ENCODE measurements around the gene RARS1. TPM values are rescaled to one million over a fixed set of nuclear protein-coding genes. Genes with fewer than 3 reads are reported as not detected.
"Not testable (repeated sequence)": the region's sequence is repeated elsewhere in the genome, so short reads cannot be mapped to it uniquely, and the experiment has no call there.

RARS1 gene
- total RNA-seq, 1 experiment from 2014 or later = 104 TPM

DNA sequence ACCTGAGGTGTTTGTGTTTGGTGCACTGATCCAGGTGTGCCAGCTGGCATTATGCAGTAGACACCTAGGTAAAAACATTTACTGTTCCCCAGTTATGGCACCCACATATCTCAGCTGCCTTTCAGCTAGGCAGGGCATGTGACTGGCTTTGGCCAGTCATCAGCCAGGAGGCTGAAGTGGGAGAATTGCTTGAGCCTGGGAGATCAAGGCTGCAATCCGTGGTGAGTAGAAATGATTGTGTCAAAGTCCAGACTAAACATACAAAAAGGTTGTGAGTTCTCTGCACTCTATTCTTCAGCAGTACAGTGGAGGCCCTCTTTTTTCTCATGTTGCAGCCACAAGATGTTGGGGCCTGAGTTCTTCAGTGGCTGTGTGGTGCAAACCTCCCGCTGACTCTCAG is 39.6 kb downstream of the RARS1 start:
- Histone ChIP-seq H3K36me3 (replicated peaks; ENCODE audit: control insufficient read depth, insufficient read depth, low read length) (no peaks in the 10 kb centered on the region), H3K27me3 (ENCODE audit: control insufficient read depth, insufficient read depth, low read length) (peaks cover 23% of the 10 kb centered on the region), H3K4me3 (ENCODE audit: insufficient read depth, low read depth, low read length) (no peak overlapping the region)
- DNase-seq = no peak

- peaks cover 23% of the 10 kb centered on the region for H3K27me3 ChIP-seq (ENCODE audit: control insufficient read depth, insufficient read depth, low read length)
- no peak for DNase-seq
- no peaks in the 10 kb centered on the region for H3K36me3 ChIP-seq (replicated peaks; ENCODE audit: control insufficient read depth, insufficient read depth, low read length)
- H3K4me3 ChIP-seq (ENCODE audit: insufficient read depth, low read depth, low read length) = no peak overlapping the region
Observed at GRCh38 chr5:168527756-168528295, 41.6 kb downstream of the RARS1 start.

- H3K27me3 ChIP-seq (ENCODE audit: control insufficient read depth, insufficient read depth, low read length) = peaks cover 23% of the 10 kb centered on the region
- H3K36me3 ChIP-seq (replicated peaks; ENCODE audit: control insufficient read depth, insufficient read depth, low read length) = no peaks in the 10 kb centered on the region
- peak within 1 kb of the TSS; percentile 47 for H3K4me3 ChIP-seq (ENCODE audit: insufficient read depth, low read depth, low read length)
- peak; percentile 88 for DNase-seq
Observed at GRCh38 chr5:168528521-168529373, 42.5 kb downstream of the RARS1 start, which contains the start of gene FBLL1. Gene FBLL1, plus strand, starts transcription at chr5:168529305. Its CDS starts 200 bp downstream, at chr5:168529505.

- H3K27me3 ChIP-seq (ENCODE audit: control insufficient read depth, insufficient read depth, low read length) = peaks cover 23% of the 10 kb centered on the region
- H3K36me3 ChIP-seq (replicated peaks; ENCODE audit: control insufficient read depth, insufficient read depth, low read length) = no peaks in the 10 kb centered on the region
- peak; percentile 75 for DNase-seq
- peak overlapping the region; percentile 47 for H3K4me3 ChIP-seq (ENCODE audit: insufficient read depth, low read depth, low read length)
Observed at GRCh38 chr5:168529374-168530234, 43.3 kb downstream of the RARS1 start.

GRCh38 chr5:168530621-168531150 is 44.4 kb downstream of the RARS1 start:
- DNase-seq = no peak
- H3K36me3 ChIP-seq (replicated peaks; ENCODE audit: control insufficient read depth, insufficient read depth, low read length) = no peaks in the 10 kb centered on the region
- peaks cover 23% of the 10 kb centered on the region for H3K27me3 ChIP-seq (ENCODE audit: control insufficient read depth, insufficient read depth, low read length)
- no peak overlapping the region for H3K4me3 ChIP-seq (ENCODE audit: insufficient read depth, low read depth, low read length)

- no peak for DNase-seq
- Histone ChIP-seq H3K36me3 (replicated peaks; ENCODE audit: control insufficient read depth, insufficient read depth, low read length) (no peaks in the 10 kb centered on the region), H3K4me3 (ENCODE audit: insufficient read depth, low read depth, low read length) (no peak overlapping the region), H3K27me3 (ENCODE audit: control insufficient read depth, insufficient read depth, low read length) (peaks cover 23% of the 10 kb centered on the region)
Observed at GRCh38 chr5:168531191-168531590, 44.9 kb downstream of the RARS1 start.

DNA sequence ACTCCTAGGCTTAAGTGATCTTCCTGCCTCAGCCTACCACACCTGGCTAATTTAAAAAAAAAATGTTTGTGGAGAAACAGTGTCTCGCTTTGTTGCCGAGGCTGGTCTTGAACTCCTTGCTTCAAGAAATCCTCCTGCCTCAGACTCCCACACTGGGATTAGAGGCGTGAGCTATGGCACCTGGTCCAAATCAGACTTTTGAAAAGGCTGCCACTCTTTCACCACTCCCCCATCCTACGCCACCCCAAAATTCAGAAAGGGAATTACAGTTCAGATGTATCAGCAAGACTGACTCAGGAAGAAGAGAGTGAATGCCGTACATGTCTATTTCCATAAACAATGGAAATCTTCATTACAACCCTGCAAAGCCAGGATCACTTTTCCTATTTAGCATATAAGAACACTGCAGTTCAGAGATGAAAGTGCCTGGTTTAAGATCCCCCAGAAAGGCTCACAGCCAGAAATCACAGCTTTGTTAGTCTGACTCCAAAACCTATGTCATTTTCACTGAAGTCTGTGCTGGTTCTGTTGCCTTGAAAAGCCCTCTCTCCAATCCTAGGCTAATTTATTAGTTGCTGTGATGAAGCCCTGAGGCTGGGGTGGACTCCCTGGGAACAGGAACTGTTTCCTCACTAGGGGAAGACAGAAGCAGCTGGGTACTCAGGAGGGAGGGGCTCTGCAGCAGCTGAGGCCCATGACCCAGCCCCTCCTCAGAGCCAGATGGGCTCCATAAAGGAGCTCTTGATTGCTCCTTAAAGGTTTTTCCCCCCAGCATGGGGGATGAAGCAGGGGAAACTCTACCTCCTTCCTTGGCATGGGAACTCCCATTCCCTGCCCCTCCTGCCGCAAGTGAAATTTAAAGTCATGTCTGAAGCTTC is 46.0 kb downstream of the RARS1 start:
- peak; percentile 65 for DNase-seq
- no peak overlapping the region for H3K4me3 ChIP-seq (ENCODE audit: insufficient read depth, low read depth, low read length)
- peaks cover 23% of the 10 kb centered on the region for H3K27me3 ChIP-seq (ENCODE audit: control insufficient read depth, insufficient read depth, low read length)
- H3K36me3 ChIP-seq (replicated peaks; ENCODE audit: control insufficient read depth, insufficient read depth, low read length) = no peaks in the 10 kb centered on the region

DNA sequence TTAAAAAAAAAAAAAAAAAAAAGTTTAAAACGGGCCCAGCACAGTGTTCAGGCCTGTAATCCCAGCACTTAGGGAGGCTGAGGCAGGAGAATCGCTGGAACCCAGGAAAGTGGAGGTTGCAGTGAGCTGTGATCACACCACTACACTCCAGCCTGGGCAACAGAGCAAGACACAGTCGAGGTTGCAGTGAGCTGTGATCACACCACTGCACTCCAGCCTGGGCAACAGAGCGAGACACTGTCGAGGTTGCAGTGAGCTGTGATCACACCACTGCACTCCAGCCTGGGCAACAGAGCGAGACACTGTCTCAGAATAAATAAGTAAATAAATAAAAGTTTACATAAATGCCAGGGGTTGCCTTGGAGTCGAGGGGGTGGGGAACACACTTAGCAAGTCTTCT is 48.1 kb downstream of the RARS1 start:
- not testable (repeated sequence) for H3K36me3 ChIP-seq (replicated peaks; ENCODE audit: control insufficient read depth, insufficient read depth, low read length); H3K4me3 ChIP-seq (ENCODE audit: insufficient read depth, low read depth, low read length); DNase-seq
- peaks cover 12% of the 10 kb centered on the region for H3K27me3 ChIP-seq (ENCODE audit: control insufficient read depth, insufficient read depth, low read length)

DNA sequence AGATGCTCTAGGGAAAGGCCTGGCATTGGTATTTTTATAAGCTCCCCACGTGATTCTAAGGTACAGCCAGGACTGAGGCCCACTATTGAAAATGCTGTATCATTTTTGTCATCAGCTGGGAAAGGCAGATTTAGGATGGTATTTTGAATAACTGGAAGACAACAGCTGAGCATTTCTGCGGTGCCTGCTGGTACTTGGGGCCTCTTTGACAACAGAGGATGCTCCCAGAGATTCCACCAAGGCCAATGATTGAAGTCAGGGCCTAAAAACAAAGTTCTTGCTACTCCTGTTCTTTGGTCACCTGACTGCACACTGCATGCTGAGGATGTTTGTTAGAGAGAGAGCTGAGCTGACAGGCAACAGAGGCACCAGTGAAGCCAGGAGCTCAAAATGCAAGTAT is 50.9 kb downstream of the RARS1 start:
- no peak overlapping the region for H3K4me3 ChIP-seq (ENCODE audit: insufficient read depth, low read depth, low read length)
- H3K27me3 ChIP-seq (ENCODE audit: control insufficient read depth, insufficient read depth, low read length) = no peaks in the 10 kb centered on the region
- H3K36me3 ChIP-seq (replicated peaks; ENCODE audit: control insufficient read depth, insufficient read depth, low read length) = no peaks in the 10 kb centered on the region
- no peak for DNase-seq

GRCh38 chr5:168549554-168549953 is 63.3 kb downstream of the RARS1 start:
- Histone ChIP-seq H3K27me3 (ENCODE audit: control insufficient read depth, insufficient read depth, low read length) (no peaks in the 10 kb centered on the region), H3K4me3 (ENCODE audit: insufficient read depth, low read depth, low read length) (no peak overlapping the region), H3K36me3 (replicated peaks; ENCODE audit: control insufficient read depth, insufficient read depth, low read length) (peaks cover 1% of the 10 kb centered on the region; the same call in 1 of the 2 replicates)
- DNase-seq = no peak

- H3K4me3 ChIP-seq (ENCODE audit: insufficient read depth, low read depth, low read length) = no peak overlapping the region
- no peak for DNase-seq
- H3K27me3 ChIP-seq (ENCODE audit: control insufficient read depth, insufficient read depth, low read length) = no peaks in the 10 kb centered on the region
- H3K36me3 ChIP-seq (replicated peaks; ENCODE audit: control insufficient read depth, insufficient read depth, low read length) = peaks cover 1% of the 10 kb centered on the region; the same call in 1 of the 2 replicates
Observed at GRCh38 chr5:168550656-168551055, 64.4 kb downstream of the RARS1 start.

GRCh38 chr5:168552146-168552545 is 65.9 kb downstream of the RARS1 start:
- DNase-seq = no peak
- Histone ChIP-seq H3K27me3 (ENCODE audit: control insufficient read depth, insufficient read depth, low read length) (no peaks in the 10 kb centered on the region), H3K4me3 (ENCODE audit: insufficient read depth, low read depth, low read length) (no peak overlapping the region), H3K36me3 (replicated peaks; ENCODE audit: control insufficient read depth, insufficient read depth, low read length) (peaks cover 5% of the 10 kb centered on the region)

DNA sequence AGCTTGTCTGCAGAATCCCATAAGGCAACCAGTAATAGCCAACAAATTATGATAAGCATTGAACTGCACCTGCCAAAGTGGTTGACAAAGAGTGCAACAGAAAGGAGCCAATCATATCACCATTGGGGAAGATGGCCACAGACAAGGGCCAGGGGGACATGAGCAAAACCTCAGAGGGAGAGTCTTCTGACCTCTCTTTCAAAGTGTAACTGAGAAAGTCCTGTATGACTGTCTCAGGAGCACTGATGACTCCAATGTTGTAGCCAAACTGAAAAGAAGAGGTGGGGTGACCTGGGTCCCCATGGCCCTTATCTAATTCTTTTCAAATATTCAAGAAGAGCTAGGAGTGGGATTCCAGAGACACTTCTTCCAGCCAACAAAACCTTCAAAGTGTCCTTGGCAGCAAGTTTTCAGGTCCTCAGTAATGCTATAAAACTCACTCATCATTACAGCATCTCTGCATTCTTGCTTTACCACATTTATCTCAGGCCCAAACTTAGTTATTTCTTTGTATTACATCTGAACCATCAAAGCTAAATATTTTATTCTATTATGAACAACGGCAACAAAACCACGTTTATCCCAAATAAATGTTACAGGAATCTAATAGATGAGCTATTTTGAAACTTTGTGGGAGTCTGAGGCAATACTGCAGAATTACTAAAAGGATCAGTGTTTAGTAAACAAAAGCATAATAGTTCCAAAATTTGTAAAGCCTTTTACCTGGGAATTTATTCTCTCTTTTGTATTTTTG is 67.3 kb downstream of the RARS1 start:
- no peak for DNase-seq
- no peak overlapping the region for H3K4me3 ChIP-seq (ENCODE audit: insufficient read depth, low read depth, low read length)
- no peaks in the 10 kb centered on the region for H3K27me3 ChIP-seq (ENCODE audit: control insufficient read depth, insufficient read depth, low read length)
- H3K36me3 ChIP-seq (replicated peaks; ENCODE audit: control insufficient read depth, insufficient read depth, low read length) = peaks cover 9% of the 10 kb centered on the region

Measured in H7 (cell line).